Fibroblast of the aortic adventitia (primary cell): Measurements from ENCODE around the gene OR51D1. TPM values are rescaled to one million over a fixed set of nuclear protein-coding genes. Genes with fewer than 3 reads are reported as not detected.

Experiments used
- DNase-seq: peaks from one replicate; pipeline ENCODE4 v3.0.0-alpha.2; 2010; ENCODE audit warnings: low read depth
- H3K4me3 ChIP-seq: 2 replicates; pipeline ENCODE4 v1.5.1; 2011; ENCODE audit warnings: low read depth, mild to moderate bottlenecking, control low read depth, low read length, moderate library complexity
- CTCF ChIP-seq: IDR thresholded peaks from 2 replicates; pipeline ENCODE4 v1.5.1; 2011; ENCODE audit warnings: mild to moderate bottlenecking, low read length, control low read depth, inconsistent platforms; ENCODE audit not compliant: insufficient read depth
- total RNA-seq: library from RNA; depleted of rRNA; stranded (reverse); fragments of >200 nt; gene quantifications from 2 replicates; pipeline ENCODE4 v1.2.3, GENCODE V29; 2012; ENCODE audit warnings: low replicate concordance

Gene OR51D1, protein sequence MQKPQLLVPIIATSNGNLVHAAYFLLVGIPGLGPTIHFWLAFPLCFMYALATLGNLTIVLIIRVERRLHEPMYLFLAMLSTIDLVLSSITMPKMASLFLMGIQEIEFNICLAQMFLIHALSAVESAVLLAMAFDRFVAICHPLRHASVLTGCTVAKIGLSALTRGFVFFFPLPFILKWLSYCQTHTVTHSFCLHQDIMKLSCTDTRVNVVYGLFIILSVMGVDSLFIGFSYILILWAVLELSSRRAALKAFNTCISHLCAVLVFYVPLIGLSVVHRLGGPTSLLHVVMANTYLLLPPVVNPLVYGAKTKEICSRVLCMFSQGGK
- not detected in 2 replicates for total RNA-seq

GRCh38 chr11:4636962-4637661 is at the start of gene OR51D1:
Gene OR51D1, plus strand, starts transcription at chr11:4637477. Its CDS starts 2,314 bp downstream, at chr11:4639791.
- peak within 1 kb of the TSS; percentile 44 for H3K4me3 ChIP-seq
- TF ChIP-seq CTCF, result peak; percentile 90
- peak; percentile 69 for DNase-seq

DNA sequence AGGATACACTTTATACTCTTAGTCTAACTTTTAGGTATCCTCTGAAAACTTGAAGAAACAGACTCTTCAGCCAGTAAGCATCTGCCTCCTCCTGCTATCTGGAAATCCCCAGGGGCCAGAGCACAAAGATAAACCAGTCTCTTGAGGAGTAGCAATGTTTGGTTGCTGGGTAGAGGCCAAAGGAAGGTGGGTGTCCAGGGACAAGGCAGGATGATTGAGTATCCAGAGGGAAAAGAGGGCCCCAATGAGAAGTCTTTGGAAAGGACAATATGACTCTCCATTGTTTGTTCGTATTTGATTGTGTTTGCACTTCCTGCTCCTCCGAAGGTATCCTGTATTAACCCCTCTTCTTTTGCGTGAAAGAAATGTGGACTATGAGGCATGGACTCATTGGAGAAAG is 48.3 kb upstream of the OR51D1 start:
- H3K4me3 ChIP-seq, result no peak overlapping the region
- TF ChIP-seq CTCF, result no peak
- no peak for DNase-seq

DNA sequence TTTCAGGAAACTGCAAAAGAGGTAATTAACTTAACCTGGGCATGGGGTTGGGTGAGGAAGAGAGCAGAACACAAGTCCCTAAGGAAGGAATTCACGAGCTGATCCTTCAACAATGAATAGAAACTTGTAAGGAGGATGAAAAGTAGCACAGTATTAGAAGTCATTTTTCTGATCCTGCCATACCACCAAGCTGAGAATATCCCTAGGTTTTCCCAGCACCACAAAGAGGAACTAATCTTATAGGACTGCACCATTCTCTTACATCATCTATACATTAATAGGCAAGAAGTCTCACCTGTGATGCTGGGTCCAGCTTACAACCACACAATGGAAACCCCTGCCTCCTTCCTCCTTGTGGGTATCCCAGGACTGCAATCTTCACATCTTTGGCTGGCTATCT is 43.5 kb upstream of the OR51D1 start, which contains the start of gene OR52I1:
Gene OR52I1, plus strand, starts transcription at position 301 of the 400 bp plus-strand sequence. Its CDS starts 0 bp downstream, at position 301.
- no peak within 1 kb of the TSS for H3K4me3 ChIP-seq
- no peak for DNase-seq
- no peak for TF ChIP-seq CTCF

DNA sequence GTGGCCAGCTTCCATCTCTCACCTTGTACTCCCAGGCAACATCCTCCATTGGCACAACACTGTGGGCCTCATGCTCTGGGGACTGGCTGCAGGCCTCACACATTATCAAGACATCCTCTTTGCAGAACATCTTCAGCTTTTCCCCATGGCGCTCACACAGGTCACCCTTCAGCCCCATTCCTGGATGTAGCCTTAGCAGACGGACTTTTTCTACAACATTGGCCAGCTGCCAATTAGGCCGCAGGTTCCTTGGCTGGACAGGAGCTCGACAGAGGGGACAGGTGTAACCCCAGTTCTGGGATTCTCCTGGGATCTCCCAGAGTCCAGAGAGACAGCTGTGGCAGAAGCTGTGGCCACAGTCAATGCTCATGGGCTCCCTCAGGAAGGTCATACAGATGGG is 32.2 kb upstream of the OR51D1 start:
- H3K4me3 ChIP-seq, result no peak overlapping the region
- no peak for TF ChIP-seq CTCF
- no peak for DNase-seq

- DNase-seq, result peak; percentile 67
- TF ChIP-seq CTCF, result no peak
- H3K4me3 ChIP-seq, result peak overlapping the region; percentile 82
Observed at GRCh38 chr11:4606231-4607015, 30.9 kb upstream of the OR51D1 start.

DNA sequence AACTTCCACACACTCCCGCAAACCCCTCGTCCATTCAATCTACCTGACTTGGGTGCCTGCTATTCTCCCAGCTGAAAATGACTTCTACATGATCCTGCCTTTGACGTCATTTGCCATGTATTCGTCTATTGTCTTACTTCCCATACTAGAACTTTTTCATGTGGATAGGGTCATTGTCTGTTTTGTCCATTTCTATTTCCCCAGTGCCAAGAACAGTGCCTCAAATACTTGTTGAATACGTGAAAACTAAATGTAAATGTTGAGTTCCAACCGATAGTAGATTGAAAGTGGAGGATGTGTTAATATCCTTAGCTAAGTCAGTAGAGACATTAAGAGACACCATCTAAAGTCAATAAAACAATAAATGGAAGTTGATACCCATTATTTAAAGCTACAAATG is 30.2 kb upstream of the OR51D1 start:
- no peak for TF ChIP-seq CTCF
- peak overlapping the region; percentile 82 for H3K4me3 ChIP-seq
- DNase-seq, result peak; percentile 27
